Panc1 (cell line): ENCODE results near the gene TPRX1. TPM values are rescaled to one million over a fixed set of nuclear protein-coding genes. Genes with fewer than 3 reads are reported as not detected.

Experiments
- ATAC-seq: fragments of 200-7000 bp; cut with Tn5 transposase; 2 replicates; pipeline ENCODE4 v1.9.1; 2020; ENCODE audit warnings: mild to moderate bottlenecking, moderate library complexity
- BruUV-seq: library from RNA; stranded (reverse); fragments of 400-500 nt; replicated peaks from 2 replicates; lab custom pipeline; 2021; lab: Mats Ljungman, UMichigan
- CTCF ChIA-PET: fragments of 300-600 bp; sonication (Branson Sonifier 250); formaldehyde crosslinking; loops from one replicate; lab custom pipeline; 2022; ENCODE audit warnings: antibody characterized with exemption; lab: Charles Lee
- POLR2A ChIA-PET: fragments of 300-600 bp; sonication (Branson Sonifier 250); formaldehyde crosslinking; loops from one replicate; lab custom pipeline; 2022; ENCODE audit warnings: antibody characterized with exemption; lab: Charles Lee
- DNase-seq: peaks from one replicate; pipeline ENCODE4 v3.0.0-alpha.2; 2010; ENCODE audit warnings: low read depth, low spot score
- H3K27ac ChIP-seq: 2 replicates; pipeline ENCODE4 v1.5.1; 2011; ENCODE audit warnings: mild to moderate bottlenecking, low read length, inconsistent platforms
- H3K27me3 ChIP-seq: fragments of 200-500 bp; sonication (Bioruptor generic); 2 replicates; pipeline ENCODE4 v1.6.0; 2014; ENCODE audit warnings: low read length, inconsistent platforms; ENCODE audit not compliant: control insufficient read depth, insufficient read depth
- H3K36me3 ChIP-seq: fragments of 200-500 bp; sonication (Bioruptor generic); 2 replicates; pipeline ENCODE4 v1.5.1; 2014; ENCODE audit warnings: inconsistent platforms, mild to moderate bottlenecking, low read length, moderate library complexity; ENCODE audit not compliant: control insufficient read depth, insufficient read depth
- H3K4me1 ChIP-seq: 2 replicates; pipeline ENCODE4 v1.5.1; 2011; ENCODE audit warnings: inconsistent platforms, mild to moderate bottlenecking, low read length, moderate library complexity; ENCODE audit not compliant: control insufficient read depth, insufficient read depth
- H3K4me3 ChIP-seq, 2 experiments: 2 replicates each; pipeline ENCODE4 v1.5.1; 2011 to 2012; ENCODE audit warnings: low read depth in 2 of 2, low read length in 2 of 2, mild to moderate bottlenecking in 2 of 2, inconsistent platforms in 1 of 2, moderate library complexity in 1 of 2
- H3K9me3 ChIP-seq: fragments of 200-500 bp; sonication (Bioruptor generic); 2 replicates; pipeline ENCODE4 v1.5.1; 2014; ENCODE audit warnings: low read depth, mild to moderate bottlenecking, inconsistent platforms, low read length, moderate library complexity; ENCODE audit not compliant: control insufficient read depth, insufficient read depth
- CTCF ChIP-seq: fragments of 450-650 bp; IDR thresholded peaks from 2 replicates; pipeline ENCODE4 v1.5.1; 2017; ENCODE audit warnings: mild to moderate bottlenecking
- POLR2AphosphoS5 ChIP-seq: IDR thresholded peaks from 2 replicates; pipeline ENCODE4 v1.6.1; 2012; ENCODE audit warnings: mild to moderate bottlenecking, low read depth, low read length, moderate library complexity
- REST ChIP-seq, 2 experiments: IDR thresholded peaks; 2 replicates each; pipeline ENCODE4 v1.6.1; 2011 to 2012; ENCODE audit warnings: low read depth in 2 of 2, control low read depth in 1 of 2, low read length in 1 of 2, mild to moderate bottlenecking in 1 of 2, moderate library complexity in 1 of 2; ENCODE audit not compliant: insufficient read depth in 1 of 2
- SIN3A ChIP-seq: IDR thresholded peaks from 2 replicates; pipeline ENCODE4 v1.6.1; 2012; ENCODE audit warnings: low read depth, mild to moderate bottlenecking, low read length, moderate library complexity, borderline replicate concordance; ENCODE audit not compliant: insufficient read depth
- TCF7L2 ChIP-seq: IDR thresholded peaks from 2 replicates; pipeline ENCODE4 v1.6.1; 2011; ENCODE audit warnings: mild to moderate bottlenecking, low read depth, low read length, inconsistent platforms
- in situ Hi-C: cut with HindIII; loops from 2 replicates; pipeline ENCODE4 v1.10.0; 2016; ENCODE audit warnings: low sequenced_read_pairs, low pct_unique_long_range_greater_than_20kb
- intact Hi-C: fragments of 100-400 bp; cut with micrococcal nuclease; formaldehyde crosslinking; loops from one replicate; pipeline ENCODE4 v1.10.0; 2022; ENCODE audit not compliant: unreplicated experiment
- total RNA-seq: library from RNA; stranded (reverse); gene quantifications from one replicate; pipeline ENCODE4 v1.2.1, GENCODE V29; 2021; ENCODE audit not compliant: unreplicated experiment

TPRX1 gene
- total RNA-seq, 1 experiment from 2014 or later, result not detected

- Histone ChIP-seq H3K4me1 (no peaks in the 10 kb centered on the region), H3K4me3 (no peak overlapping the region), H3K27ac (no peak overlapping the region), H3K36me3 (no peaks in the 10 kb centered on the region), H3K27me3 (no peaks in the 10 kb centered on the region), H3K9me3 (no peaks in the 10 kb centered on the region)
- no peak for DNase-seq
- in situ Hi-C loops (no loop called here), intact Hi-C loops (no loop called here)
- POLR2A ChIA-PET, result no interaction called here
- CTCF ChIA-PET, result no interaction called here
- TF ChIP-seq POLR2AphosphoS5 (no peak), CTCF (no peak), REST (IDR thresholded peaks at IDR 0.05; ENCODE audit: insufficient read depth in 1 of 2, low read depth in 2 of 2, low read length in 1 of 2) (no peak), TCF7L2 (no peak), SIN3A (no peak)
- no TSS peak for BruUV-seq
- ATAC-seq, result no peak
These were observed 42.8 kb downstream of the TPRX1 start for GRCh38 chr19:47761566-47761965.

GRCh38 chr19:47760632-47760999 is 43.7 kb downstream of the TPRX1 start:
- no peak for DNase-seq
- H3K27me3 ChIP-seq, result no peaks in the 10 kb centered on the region
- in situ Hi-C loops (no loop called here), intact Hi-C loops (no loop called here)
- H3K4me1 ChIP-seq, result no peaks in the 10 kb centered on the region
- H3K4me3 ChIP-seq, result no peak overlapping the region
- no peaks in the 10 kb centered on the region for H3K9me3 ChIP-seq
- TF ChIP-seq TCF7L2, result no peak
- no peak for TF ChIP-seq CTCF
- no peak for TF ChIP-seq REST (IDR thresholded peaks at IDR 0.05; ENCODE audit: insufficient read depth in 1 of 2, low read depth in 2 of 2, low read length in 1 of 2)
- TF ChIP-seq SIN3A, result no peak
- no peak for TF ChIP-seq POLR2AphosphoS5
- H3K36me3 ChIP-seq, result no peaks in the 10 kb centered on the region
- ChIA-PET POLR2A (no interaction called here), CTCF (no interaction called here)
- H3K27ac ChIP-seq, result no peak overlapping the region
- no peak for ATAC-seq
- BruUV-seq, result no TSS peak
